GM15510 (cell line): Measurements from ENCODE around the gene NHERF1.

Experiments
- POLR2A ChIP-seq: IDR thresholded peaks from 3 replicates; pipeline ENCODE4 v1.6.1; 2011; ENCODE audit warnings: borderline replicate concordance; ENCODE audit not compliant: insufficient read length; ENCODE audit errors: extremely low read depth

Gene NHERF1

GRCh38 chr17:74776990-74777389 is 28.6 kb downstream of the NHERF1 start:
- TF ChIP-seq POLR2A, result no peak

DNA sequence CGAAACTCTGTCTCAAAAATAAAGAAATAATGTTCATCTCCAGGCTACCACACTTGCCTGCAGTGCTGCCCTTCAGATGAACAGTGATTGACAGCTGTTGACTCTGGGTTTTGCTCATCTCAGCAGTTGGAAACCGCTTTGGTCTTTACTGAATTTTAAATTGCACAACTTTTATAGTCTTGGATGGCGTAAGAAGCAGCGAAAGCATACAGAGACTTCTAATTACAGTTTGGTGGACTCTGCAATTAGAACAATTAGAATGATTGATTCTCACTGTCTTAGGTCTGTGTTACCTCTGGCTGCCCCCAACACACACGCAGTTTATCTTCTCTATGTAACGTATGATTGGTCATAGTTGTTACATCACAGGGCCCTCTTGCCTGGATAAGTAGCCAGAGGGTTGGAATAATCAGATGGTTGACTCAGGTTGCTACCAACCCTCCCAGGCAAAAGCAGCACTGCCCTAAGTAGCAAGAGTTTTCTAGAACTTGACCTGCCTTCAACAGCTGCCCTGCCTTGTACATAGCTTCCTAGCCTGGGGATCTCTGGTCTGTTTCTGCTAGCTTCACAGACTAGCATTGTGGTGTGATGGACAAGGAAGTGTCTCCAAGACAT is 29.6 kb downstream of the NHERF1 start:
- no peak for TF ChIP-seq POLR2A

DNA sequence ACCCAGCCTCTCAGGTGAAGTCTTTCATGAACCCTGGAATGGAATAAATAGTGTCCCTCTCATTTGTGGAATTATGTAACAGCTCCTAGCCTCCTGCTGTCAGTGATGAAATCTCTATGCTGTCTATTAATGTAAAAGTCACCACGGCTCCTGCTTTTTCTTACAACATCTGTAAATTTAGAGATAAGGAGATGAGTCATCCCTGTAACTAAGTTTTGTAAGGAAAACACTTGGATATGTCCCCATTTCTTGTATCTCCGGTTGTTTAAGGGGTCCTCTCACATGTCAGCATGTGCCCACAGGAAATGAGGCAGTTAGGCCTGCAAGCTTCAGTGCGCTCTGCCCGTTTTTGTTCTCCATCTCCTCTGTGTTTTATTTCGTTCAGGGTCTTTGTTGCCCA is 30.5 kb downstream of the NHERF1 start:
- no peak for TF ChIP-seq POLR2A

GRCh38 chr17:74779501-74779900 is 31.1 kb downstream of the NHERF1 start:
- no peak for TF ChIP-seq POLR2A

- TF ChIP-seq POLR2A, result no peak
Measured at GRCh38 chr17:74779948-74780400, 31.5 kb downstream of the NHERF1 start.

GRCh38 chr17:74780443-74781238 is 32.2 kb downstream of the NHERF1 start:
- TF ChIP-seq POLR2A, result no peak

GRCh38 chr17:74782571-74782970 is 34.1 kb downstream of the NHERF1 start:
- TF ChIP-seq POLR2A, result no peak

GRCh38 chr17:74784125-74784810 is 35.8 kb downstream of the NHERF1 start:
- no peak for TF ChIP-seq POLR2A

- TF ChIP-seq POLR2A, result no peak
Measured at GRCh38 chr17:74785096-74785980, 36.9 kb downstream of the NHERF1 start.

GRCh38 chr17:74785981-74786360 is 37.5 kb downstream of the NHERF1 start:
- TF ChIP-seq POLR2A, result no peak

DNA sequence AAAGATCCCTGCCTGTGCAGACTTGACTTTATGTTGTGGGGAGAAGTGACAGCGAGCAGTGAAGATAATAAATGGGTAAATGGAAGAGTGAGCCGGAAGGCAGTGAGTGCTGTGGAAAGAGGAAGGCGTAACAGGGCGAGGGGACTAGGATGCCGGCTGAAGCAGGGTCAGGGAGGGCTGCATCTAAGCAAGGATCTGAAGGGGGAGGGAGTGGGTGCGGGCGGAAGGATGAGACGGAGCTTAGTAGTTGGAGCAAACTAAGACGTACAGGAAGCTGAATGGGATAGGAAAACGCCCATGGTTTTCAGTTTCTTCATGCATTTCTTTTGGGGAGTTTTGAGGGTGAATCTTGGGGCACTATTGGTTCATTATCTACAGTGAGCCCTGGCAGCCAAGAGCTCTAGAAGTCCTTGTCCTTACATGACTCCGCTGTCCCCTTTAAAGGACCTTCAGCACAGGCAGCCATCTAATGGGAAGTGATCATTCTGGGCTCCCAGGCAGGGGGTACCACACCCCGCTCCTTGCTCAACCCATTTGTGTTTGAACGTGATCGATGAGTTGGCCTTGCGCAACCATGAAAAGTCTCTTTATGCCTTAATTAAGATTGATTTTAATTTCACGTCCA is 38.1 kb downstream of the NHERF1 start:
- no peak for TF ChIP-seq POLR2A

DNA sequence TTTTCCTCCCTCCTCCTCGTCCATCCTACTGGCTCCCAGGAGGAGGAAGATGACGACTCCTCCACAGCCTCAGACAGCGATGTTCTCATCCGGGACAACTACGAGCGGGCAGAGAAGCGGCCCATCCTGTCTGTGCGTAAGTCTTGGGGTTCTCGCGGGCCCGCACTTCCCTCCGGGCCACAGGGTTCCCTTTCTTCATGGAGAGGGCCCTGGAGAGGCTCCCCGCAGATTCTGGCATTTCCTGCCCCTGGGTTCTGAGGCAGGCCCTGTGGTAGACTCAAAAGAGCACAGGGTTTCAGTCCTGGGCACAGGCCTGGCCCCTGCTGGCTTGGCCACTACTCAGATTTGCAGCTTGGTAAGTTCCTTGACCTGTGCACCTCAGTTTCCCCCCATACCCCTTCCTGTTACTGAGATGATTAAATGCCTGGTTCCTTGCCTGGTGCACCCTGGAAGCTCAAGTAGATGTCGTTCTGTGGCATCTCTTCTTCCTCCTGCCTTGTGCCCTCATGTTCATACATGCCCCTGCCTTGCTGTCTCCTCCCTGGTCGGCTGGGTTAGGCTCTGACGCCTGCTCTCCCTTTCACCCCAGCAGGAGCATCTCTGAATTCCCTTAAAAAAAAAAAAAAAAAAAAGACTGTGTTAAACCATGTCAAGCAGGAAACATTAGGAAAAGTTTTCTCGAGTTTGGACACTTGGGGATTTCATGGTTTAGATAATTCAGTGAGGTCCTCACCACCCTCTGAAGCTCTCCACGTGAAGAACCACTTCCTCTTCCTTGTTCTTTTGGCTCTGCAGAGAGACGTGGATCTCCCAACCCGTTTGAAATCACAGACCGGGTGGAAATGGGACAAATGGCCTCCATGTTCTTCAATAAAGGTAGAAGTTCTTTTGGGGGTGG is 42.0 kb downstream of the NHERF1 start:
- no peak for TF ChIP-seq POLR2A

DNA sequence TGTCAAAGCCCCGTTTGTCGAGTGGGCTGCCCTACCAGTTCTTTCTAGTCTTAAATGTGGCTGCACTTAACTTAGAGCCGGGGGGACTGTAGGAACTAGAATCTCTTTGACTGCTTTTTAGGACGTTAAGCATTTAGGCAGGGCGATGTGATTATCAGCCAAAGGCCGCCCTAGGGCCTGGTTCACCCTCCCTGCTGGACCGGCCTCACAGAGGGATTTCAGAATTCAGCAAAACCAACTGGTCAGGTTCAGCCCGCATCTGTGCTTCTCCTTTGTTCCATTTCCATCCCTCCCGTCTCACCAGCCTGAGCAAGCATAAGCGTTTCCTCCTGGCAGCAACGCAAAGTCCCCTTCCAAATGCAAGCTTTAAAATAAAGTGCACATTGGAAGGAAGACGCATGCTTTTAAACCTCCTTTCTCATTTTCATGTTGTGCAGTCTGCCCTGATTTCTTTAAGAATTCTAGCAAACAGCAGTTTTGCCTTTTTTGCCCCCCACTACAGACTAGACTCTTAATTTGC is 44.2 kb downstream of the NHERF1 start:
- TF ChIP-seq POLR2A, result no peak
